ENCODE data around the gene RTL10. TPM values are rescaled to one million over a fixed set of nuclear protein-coding genes. Genes with fewer than 3 reads are reported as not detected.

Gene RTL10
- total RNA-seq, 1 experiment from 2014 or later: 26.7 TPM

GRCh38 chr22:19859861-19860510 lies 5.3 kb upstream of the RTL10 start:
- DNase-seq (ENCODE audit: low read depth, low spot score) (no peak), ATAC-seq (no peak)
- no peak overlapping the region for H3K4me3 ChIP-seq (ENCODE audit: low read depth in 2 of 2, low read length in 2 of 2)
- no peak for TF ChIP-seq SIN3A (IDR thresholded peaks at IDR 0.05; ENCODE audit: borderline replicate concordance, insufficient read depth, low read depth, low read length)
- TF ChIP-seq POLR2AphosphoS5 (IDR thresholded peaks at IDR 0.05; ENCODE audit: low read depth, low read length): no peak
- TF ChIP-seq, protein P1, sequence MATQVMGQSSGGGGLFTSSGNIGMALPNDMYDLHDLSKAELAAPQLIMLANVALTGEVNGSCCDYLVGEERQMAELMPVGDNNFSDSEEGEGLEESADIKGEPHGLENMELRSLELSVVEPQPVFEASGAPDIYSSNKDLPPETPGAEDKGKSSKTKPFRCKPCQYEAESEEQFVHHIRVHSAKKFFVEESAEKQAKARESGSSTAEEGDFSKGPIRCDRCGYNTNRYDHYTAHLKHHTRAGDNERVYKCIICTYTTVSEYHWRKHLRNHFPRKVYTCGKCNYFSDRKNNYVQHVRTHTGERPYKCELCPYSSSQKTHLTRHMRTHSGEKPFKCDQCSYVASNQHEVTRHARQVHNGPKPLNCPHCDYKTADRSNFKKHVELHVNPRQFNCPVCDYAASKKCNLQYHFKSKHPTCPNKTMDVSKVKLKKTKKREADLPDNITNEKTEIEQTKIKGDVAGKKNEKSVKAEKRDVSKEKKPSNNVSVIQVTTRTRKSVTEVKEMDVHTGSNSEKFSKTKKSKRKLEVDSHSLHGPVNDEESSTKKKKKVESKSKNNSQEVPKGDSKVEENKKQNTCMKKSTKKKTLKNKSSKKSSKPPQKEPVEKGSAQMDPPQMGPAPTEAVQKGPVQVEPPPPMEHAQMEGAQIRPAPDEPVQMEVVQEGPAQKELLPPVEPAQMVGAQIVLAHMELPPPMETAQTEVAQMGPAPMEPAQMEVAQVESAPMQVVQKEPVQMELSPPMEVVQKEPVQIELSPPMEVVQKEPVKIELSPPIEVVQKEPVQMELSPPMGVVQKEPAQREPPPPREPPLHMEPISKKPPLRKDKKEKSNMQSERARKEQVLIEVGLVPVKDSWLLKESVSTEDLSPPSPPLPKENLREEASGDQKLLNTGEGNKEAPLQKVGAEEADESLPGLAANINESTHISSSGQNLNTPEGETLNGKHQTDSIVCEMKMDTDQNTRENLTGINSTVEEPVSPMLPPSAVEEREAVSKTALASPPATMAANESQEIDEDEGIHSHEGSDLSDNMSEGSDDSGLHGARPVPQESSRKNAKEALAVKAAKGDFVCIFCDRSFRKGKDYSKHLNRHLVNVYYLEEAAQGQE (IDR thresholded peaks at IDR 0.05; ENCODE audit: insufficient read depth in 1 of 2, low read depth in 2 of 2, low read length in 1 of 2): no peak
- TF ChIP-seq, protein P2, sequence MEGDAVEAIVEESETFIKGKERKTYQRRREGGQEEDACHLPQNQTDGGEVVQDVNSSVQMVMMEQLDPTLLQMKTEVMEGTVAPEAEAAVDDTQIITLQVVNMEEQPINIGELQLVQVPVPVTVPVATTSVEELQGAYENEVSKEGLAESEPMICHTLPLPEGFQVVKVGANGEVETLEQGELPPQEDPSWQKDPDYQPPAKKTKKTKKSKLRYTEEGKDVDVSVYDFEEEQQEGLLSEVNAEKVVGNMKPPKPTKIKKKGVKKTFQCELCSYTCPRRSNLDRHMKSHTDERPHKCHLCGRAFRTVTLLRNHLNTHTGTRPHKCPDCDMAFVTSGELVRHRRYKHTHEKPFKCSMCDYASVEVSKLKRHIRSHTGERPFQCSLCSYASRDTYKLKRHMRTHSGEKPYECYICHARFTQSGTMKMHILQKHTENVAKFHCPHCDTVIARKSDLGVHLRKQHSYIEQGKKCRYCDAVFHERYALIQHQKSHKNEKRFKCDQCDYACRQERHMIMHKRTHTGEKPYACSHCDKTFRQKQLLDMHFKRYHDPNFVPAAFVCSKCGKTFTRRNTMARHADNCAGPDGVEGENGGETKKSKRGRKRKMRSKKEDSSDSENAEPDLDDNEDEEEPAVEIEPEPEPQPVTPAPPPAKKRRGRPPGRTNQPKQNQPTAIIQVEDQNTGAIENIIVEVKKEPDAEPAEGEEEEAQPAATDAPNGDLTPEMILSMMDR (IDR thresholded peaks at IDR 0.05): no peak
- no peak for TF ChIP-seq TCF7L2 (IDR thresholded peaks at IDR 0.05; ENCODE audit: low read depth, low read length)
- no TSS peak for BruUV-seq (replicated peaks)
- peaks cover 7% of the 10 kb centered on the region for H3K4me1 ChIP-seq (ENCODE audit: control insufficient read depth, insufficient read depth, low read length)
- in situ Hi-C loops (cut with HindIII; ENCODE audit: low pct_unique_long_range_greater_than_20kb, low sequenced_read_pairs) (no loop called here), intact Hi-C loops (cut with micrococcal nuclease; ENCODE audit: unreplicated experiment) (no loop called here)
- no peaks in the 10 kb centered on the region for H3K9me3 ChIP-seq (ENCODE audit: control insufficient read depth, insufficient read depth, low read depth, low read length)
- ChIA-PET CTCF (no interaction called here), POLR2A (no interaction called here)
- no peaks in the 10 kb centered on the region for H3K27me3 ChIP-seq (ENCODE audit: control insufficient read depth, insufficient read depth, low read length)
- H3K27ac ChIP-seq (ENCODE audit: low read length): no peak overlapping the region
- no peaks in the 10 kb centered on the region; the same call in 1 of the 2 replicates for H3K36me3 ChIP-seq (ENCODE audit: control insufficient read depth, insufficient read depth, low read length)

GRCh38 chr22:19857382-19857781 lies 2.7 kb upstream of the RTL10 start:
- Histone ChIP-seq H3K9me3 (ENCODE audit: control insufficient read depth, insufficient read depth, low read depth, low read length) (no peaks in the 10 kb centered on the region), H3K4me3 (ENCODE audit: low read depth in 2 of 2, low read length in 2 of 2) (no peak overlapping the region), H3K27ac (ENCODE audit: low read length) (no peak overlapping the region), H3K4me1 (ENCODE audit: control insufficient read depth, insufficient read depth, low read length) (peaks cover 15% of the 10 kb centered on the region), H3K27me3 (ENCODE audit: control insufficient read depth, insufficient read depth, low read length) (no peaks in the 10 kb centered on the region), H3K36me3 (ENCODE audit: control insufficient read depth, insufficient read depth, low read length) (peaks cover 8% of the 10 kb centered on the region; the same call in 1 of the 2 replicates)
- no peak for ATAC-seq
- ChIA-PET POLR2A (no interaction called here), CTCF (no interaction called here)
- no TSS peak for BruUV-seq (replicated peaks)
- DNase-seq (ENCODE audit: low read depth, low spot score): no peak
- in situ Hi-C loops (cut with HindIII; ENCODE audit: low pct_unique_long_range_greater_than_20kb, low sequenced_read_pairs): no loop called here
- TF ChIP-seq, protein P2 (IDR thresholded peaks at IDR 0.05): no peak
- TF ChIP-seq SIN3A (IDR thresholded peaks at IDR 0.05; ENCODE audit: borderline replicate concordance, insufficient read depth, low read depth, low read length) (no peak), POLR2AphosphoS5 (IDR thresholded peaks at IDR 0.05; ENCODE audit: low read depth, low read length) (no peak), TCF7L2 (IDR thresholded peaks at IDR 0.05; ENCODE audit: low read depth, low read length) (no peak)
- TF ChIP-seq, protein P1 (IDR thresholded peaks at IDR 0.05; ENCODE audit: insufficient read depth in 1 of 2, low read depth in 2 of 2, low read length in 1 of 2): no peak
- intact Hi-C loops (cut with micrococcal nuclease; ENCODE audit: unreplicated experiment): no loop called here
